Ectodermal cell (in vitro differentiated cells): ENCODE results near the gene NMD3.
"Not testable (repeated sequence)": the region's sequence is repeated elsewhere in the genome, so short reads cannot be mapped to it uniquely, and the experiment has no call there.

ENCODE experiments used
- H3K27ac ChIP-seq: 2 replicates; pipeline ENCODE4 v1.7.0; 2013; ENCODE audit warnings: mild to moderate bottlenecking, low read depth, low read length; ENCODE audit not compliant: insufficient read depth, poor library complexity, severe bottlenecking
- H3K27me3 ChIP-seq: 2 replicates; pipeline ENCODE4 v1.7.0; 2013; ENCODE audit warnings: mild to moderate bottlenecking, low read length; ENCODE audit not compliant: insufficient read depth, control insufficient read depth, poor library complexity, severe bottlenecking
- H3K36me3 ChIP-seq: one replicate; pipeline ENCODE4 v1.7.0; 2013; ENCODE audit warnings: low read length; ENCODE audit not compliant: control insufficient read depth, insufficient read depth
- H3K4me1 ChIP-seq: one replicate; pipeline ENCODE4 v1.7.0; 2013; ENCODE audit warnings: low read length; ENCODE audit not compliant: control insufficient read depth, insufficient read depth
- H3K4me3 ChIP-seq: 2 replicates; pipeline ENCODE4 v1.7.0; 2013; ENCODE audit warnings: low read depth, low read length, control low read depth; ENCODE audit not compliant: insufficient read depth
- H3K9me3 ChIP-seq: 2 replicates; pipeline ENCODE4 v1.7.0; 2013; ENCODE audit warnings: mild to moderate bottlenecking, low read length, moderate library complexity; ENCODE audit not compliant: control insufficient read depth
- WGBS, 2 experiments: methylation state at CpG; one replicate each; pipeline ENCODE4 v1.1.7; 2013; ENCODE audit warnings: missing lambda C conversion rate in 2 of 2; 5-methylcytosine and 5-hydroxymethylcytosine counted together

Gene NMD3

DNA sequence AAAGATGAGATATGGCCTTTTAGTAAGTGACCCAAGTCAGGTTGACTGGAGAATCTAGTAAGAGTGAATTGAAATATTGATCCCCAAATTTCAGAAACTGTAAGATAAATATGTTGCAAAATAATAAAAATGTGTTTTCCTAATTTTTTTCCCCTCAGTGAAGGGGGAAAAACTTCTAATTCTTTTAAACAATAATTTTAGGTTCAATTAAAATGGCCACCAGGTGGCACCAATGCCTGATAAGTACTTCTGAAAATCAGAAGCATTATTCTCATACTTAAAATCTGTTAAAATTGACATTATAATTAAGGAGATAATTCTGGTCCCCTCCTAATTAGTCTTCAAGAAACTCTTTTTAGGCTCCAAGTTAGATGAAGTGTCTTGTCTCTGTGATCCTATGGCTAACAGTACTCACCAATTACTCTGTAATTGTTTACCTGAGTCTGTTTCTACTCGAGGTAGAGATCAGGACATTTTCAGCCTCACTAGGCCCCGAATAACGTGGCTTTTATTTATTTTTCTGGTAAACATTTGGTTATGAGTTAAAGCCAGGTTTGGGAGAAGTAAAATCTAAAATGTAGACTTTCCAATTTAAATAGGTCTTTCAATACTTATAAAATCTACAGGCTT lies 52.6 kb downstream of the NMD3 start:
- no peaks in the 10 kb centered on the region for H3K27me3 ChIP-seq
- no peak overlapping the region for H3K27ac ChIP-seq
- H3K4me1 ChIP-seq: no peaks in the 10 kb centered on the region
- 71 to 92% methylated on average over 3 of the region's 3 CpGs for WGBS, 2 experiments
- no peaks in the 10 kb centered on the region for H3K36me3 ChIP-seq
- H3K9me3 ChIP-seq: no peaks in the 10 kb centered on the region
- no peak overlapping the region for H3K4me3 ChIP-seq

DNA sequence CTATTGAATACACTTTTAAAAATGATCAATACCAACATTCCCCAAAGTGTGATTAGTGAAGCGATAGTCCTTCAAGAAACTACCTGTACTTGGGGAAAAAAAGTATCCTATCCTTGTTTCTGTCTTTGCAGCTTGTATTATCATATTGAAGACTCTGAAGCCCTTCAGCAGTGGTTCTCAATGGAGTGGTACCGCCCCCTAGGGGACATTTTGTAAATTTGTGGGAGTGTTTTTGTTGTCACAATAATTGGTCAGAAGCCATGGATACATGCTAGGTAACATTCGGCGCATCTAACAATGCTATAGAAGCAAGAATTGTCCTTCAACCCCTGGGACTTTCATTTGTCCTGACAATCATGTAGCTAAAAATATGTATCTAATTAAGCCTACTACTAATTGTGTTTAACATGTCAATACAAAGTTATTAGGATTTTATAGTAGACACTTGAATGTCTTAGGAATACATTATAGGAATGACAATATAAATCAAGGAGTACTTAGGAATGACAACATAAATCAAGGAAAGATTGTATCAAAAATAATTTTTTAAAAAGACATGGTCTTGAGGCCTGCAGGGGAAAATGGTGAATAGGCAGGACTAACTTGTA lies 53.7 kb downstream of the NMD3 start:
- Histone ChIP-seq H3K27ac (no peak overlapping the region), H3K36me3 (no peaks in the 10 kb centered on the region), H3K9me3 (no peaks in the 10 kb centered on the region), H3K27me3 (no peaks in the 10 kb centered on the region), H3K4me1 (no peaks in the 10 kb centered on the region), H3K4me3 (no peak overlapping the region)
- WGBS, 2 experiments: 73 to 78% methylated on average over 3 to 4 of the region's 4 CpGs

DNA sequence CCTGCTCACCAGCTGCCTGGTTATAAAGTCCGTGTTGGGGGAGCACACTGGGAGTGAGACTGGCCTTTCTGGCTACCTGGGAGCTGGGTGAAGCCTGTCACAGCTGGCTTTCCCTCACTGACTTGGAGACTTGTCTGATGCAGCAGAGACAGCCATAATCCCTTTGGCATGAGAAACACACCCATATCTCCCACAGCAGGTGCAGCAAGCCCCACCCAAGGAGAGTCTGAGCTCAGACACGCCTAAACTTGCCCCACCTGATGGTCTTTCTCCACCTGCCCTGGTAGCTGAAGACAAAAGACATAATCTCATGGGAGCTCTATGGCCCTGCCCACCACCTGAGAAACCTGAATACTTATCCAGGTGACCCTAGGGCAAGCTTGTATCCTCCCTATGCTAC lies 54.8 kb downstream of the NMD3 start:
- Histone ChIP-seq H3K27ac (no peak overlapping the region), H3K36me3 (no peaks in the 10 kb centered on the region), H3K9me3 (peaks cover 1% of the 10 kb centered on the region), H3K4me3 (no peak overlapping the region), H3K27me3 (no peaks in the 10 kb centered on the region), H3K4me1 (no peaks in the 10 kb centered on the region)
- WGBS, 2 experiments: 92 to 95% methylated on average over 2 of the region's 2 CpGs

DNA sequence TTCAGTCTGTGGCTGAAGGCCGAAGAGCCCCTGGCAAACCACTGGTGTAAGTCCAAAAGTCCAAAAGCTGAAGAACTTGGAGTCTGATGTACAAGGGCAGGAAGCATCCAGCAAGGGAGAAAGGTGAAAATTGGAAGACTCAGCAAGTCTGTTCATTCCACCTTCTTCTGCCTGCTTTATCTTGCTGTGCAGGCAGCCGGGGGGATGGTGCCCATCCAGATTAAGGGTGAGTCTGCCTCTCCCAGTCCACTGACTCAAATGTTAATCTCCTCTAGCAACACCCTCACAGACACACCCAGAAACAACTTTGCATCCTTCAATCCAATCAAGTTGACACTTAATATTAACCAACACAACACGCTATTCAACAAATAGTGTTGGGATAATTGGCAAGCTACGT lies 61.3 kb downstream of the NMD3 start:
- not testable (repeated sequence) for H3K4me3 ChIP-seq, H3K9me3 ChIP-seq, H3K27ac ChIP-seq, H3K27me3 ChIP-seq, H3K4me1 ChIP-seq, H3K36me3 ChIP-seq
- WGBS, 2 experiments: 89 to 90% methylated on average over 2 to 4 of the region's 4 CpGs

DNA sequence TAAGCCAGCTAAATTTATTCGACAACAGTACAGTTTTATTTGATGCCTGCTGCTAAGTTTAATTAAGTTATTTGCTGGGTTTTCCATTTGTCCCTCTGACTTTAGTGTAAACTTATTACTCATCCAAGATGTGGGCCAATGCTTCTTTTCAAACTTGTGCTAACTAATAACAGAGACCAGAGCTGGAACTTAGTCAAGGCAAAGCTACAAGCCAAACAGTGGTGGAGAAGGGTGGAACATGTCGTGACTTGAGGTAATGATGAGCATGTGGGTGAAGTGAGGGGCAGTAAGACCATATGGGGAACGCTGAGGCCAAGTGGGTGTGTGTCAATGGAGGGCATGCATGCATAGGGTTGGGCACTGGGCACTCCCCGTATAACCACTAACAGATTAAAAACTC lies 63.9 kb downstream of the NMD3 start:
- Histone ChIP-seq H3K27me3 (no peaks in the 10 kb centered on the region), H3K36me3 (no peaks in the 10 kb centered on the region), H3K9me3 (peaks cover 3% of the 10 kb centered on the region), H3K4me3 (no peak overlapping the region), H3K27ac (no peak overlapping the region), H3K4me1 (no peaks in the 10 kb centered on the region)
- WGBS, 2 experiments: 92 to 97% methylated on average over 4 of the region's 4 CpGs

DNA sequence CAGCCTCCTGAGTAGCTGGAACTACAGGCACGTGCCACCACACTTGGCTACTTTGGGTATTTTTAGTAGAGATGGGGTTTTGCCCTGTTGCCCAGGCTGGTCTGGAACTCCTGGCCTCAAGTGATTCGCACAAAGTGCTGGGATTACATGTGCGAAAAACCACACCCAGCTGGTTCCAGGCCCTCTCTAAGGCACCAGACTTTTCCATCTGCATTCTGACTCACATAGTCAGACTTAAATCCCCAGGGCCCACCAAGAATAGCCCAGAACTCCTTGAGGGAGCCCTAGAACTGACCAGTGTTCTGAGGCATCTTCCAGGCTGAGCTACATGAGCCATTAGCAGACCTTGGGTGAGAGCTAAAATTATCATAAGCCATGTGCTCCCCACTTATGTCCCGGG lies 68.1 kb downstream of the NMD3 start:
- WGBS, 2 experiments: 92 to 95% methylated on average over 4 of the region's 4 CpGs
- no peak overlapping the region for H3K4me3 ChIP-seq
- no peaks in the 10 kb centered on the region for H3K36me3 ChIP-seq
- H3K4me1 ChIP-seq: no peaks in the 10 kb centered on the region
- no peak overlapping the region for H3K27ac ChIP-seq
- H3K27me3 ChIP-seq: no peaks in the 10 kb centered on the region
- H3K9me3 ChIP-seq: no peaks in the 10 kb centered on the region

DNA sequence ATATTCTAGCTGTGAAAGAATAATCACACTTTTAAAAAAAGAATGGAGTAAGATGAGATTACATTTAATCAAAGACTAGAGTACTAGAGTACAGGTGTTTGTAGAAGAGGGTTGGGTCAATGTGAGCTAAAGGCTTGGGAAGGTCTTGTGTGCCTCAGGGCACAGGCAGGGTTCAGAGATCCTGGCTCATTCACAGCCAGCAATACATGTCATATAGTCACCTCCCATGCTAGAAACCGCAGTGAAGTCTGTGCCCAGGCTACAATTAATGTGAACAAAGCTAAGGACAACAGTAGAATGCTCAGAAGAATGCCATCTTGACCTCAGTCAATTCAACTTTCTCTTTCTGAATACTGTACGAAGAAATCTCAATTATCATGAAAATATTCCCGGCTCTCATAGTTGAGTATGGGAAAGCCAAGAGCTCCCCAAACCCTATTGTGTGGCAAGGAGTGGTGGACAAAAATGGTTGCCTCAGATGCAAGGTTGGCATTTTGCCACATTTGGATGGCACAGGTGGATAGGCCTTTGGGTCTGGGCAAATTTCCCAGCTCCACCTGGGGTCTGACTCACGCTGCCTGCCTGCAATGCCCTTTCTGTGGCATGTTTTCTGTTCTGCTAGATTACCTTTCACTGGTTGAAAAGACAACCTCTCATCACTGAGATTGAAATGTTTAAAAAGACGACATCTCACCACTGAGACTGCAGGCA lies 70.2 kb downstream of the NMD3 start:
- WGBS, 2 experiments: 90 to 96% methylated on average over 4 to 5 of the region's 5 CpGs

DNA sequence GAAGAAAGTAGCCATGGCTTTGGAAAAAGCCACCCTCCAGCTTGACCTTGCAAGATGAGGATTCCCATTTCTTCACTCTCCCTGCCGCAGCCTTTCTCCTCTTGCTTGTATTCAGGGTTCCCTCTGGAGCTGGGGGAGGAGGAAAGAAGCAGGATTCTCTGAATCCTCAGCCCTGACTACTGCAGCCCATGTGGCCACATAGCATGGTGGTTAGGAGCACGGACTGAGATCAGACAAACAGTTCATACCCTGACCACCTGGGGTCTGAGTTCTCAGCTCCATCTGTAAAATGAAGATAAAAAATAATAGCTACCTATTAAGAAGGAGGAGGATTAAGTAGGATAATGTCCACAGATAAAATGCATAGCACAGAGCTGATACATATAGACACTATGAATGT lies 72.3 kb downstream of the NMD3 start:
- 67 to 78% methylated on average over 1 to 2 of the region's 2 CpGs for WGBS, 2 experiments
- no peak overlapping the region for H3K27ac ChIP-seq
- H3K4me3 ChIP-seq: no peak overlapping the region
- no peaks in the 10 kb centered on the region for H3K27me3 ChIP-seq
- no peaks in the 10 kb centered on the region for H3K9me3 ChIP-seq
- no peaks in the 10 kb centered on the region for H3K36me3 ChIP-seq
- no peaks in the 10 kb centered on the region for H3K4me1 ChIP-seq

More for the DNA sequence above, 70.2 kb downstream of the NMD3 start:
- Histone ChIP-seq H3K27ac (no peak overlapping the region), H3K4me3 (no peak overlapping the region), H3K36me3 (no peaks in the 10 kb centered on the region), H3K4me1 (no peaks in the 10 kb centered on the region), H3K27me3 (no peaks in the 10 kb centered on the region), H3K9me3 (no peaks in the 10 kb centered on the region)

DNA sequence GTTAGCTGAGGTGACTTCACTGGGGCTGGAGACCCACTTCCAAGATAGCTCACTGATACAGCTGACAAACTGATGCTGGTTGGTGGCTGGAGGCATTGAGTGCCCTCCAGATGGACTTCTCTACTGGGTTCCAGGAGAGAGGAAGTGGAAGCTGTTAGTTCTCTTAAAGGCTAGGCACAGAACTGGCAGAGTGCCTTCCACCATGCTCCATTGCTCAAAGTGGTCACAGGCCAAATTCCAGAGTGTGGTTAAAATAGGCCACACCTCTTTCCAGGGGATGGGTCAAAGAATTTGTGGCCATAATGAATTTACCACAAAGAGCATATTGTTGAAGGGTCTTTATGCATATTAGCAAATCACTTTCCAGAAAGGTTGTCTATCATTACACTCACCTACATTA lies 74.2 kb downstream of the NMD3 start:
- no peak overlapping the region for H3K4me3 ChIP-seq
- H3K27me3 ChIP-seq: no peaks in the 10 kb centered on the region
- no peaks in the 10 kb centered on the region for H3K9me3 ChIP-seq
- H3K36me3 ChIP-seq: no peaks in the 10 kb centered on the region
- no peaks in the 10 kb centered on the region for H3K4me1 ChIP-seq
- H3K27ac ChIP-seq: no peak overlapping the region

DNA sequence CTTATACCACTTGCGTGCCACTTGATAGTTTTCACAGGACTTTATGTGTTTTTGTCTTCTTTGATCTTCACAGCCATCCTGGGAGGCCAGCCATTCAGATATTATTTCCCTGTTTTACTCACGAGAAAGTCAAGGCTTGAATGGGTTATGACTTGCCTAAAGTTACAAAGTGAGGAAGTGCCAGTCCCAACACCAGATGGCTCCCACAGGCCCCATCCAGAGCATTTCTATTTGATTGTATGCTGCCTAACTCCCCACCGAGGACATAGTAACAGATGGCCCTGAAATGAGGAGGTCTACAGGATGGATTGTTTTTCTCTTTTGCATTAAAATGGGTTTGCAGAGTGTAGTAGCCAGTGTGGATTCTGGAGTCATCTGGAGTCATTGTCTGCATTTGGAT lies 75.7 kb downstream of the NMD3 start:
- Histone ChIP-seq H3K4me3 (no peak overlapping the region), H3K27me3 (no peaks in the 10 kb centered on the region), H3K4me1 (no peaks in the 10 kb centered on the region), H3K9me3 (no peaks in the 10 kb centered on the region), H3K36me3 (no peaks in the 10 kb centered on the region), H3K27ac (no peak overlapping the region)
- WGBS, 2 experiments: 92 to 96% methylated on average over 3 of the region's 3 CpGs
